Measurements from ENCODE around the gene FAM222A.

GRCh38 chr12:109744026-109744425 lies 30.4 kb downstream of the FAM222A start:
- no peak for TF ChIP-seq CTCF (IDR thresholded peaks at IDR 0.05; ENCODE audit: low read length)
- TF ChIP-seq EZH2phosphoT487 (IDR thresholded peaks at IDR 0.05; ENCODE audit: low read length) = no peak
- TF ChIP-seq EZH2 (optimal IDR thresholded peaks at IDR 0.05; ENCODE audit: low read depth, low read length) = no peak

All from MM.1S (cell line).